ENCODE data around the gene PPFIBP1.

GRCh38 chr12:27551172-27551840 is 27.3 kb downstream of the PPFIBP1 start:
- no peak for TF ChIP-seq GATA2 (IDR thresholded peaks at IDR 0.05; ENCODE audit: low read depth, low read length)
- no peak for TF ChIP-seq GATA3 (IDR thresholded peaks at IDR 0.05; ENCODE audit: low read depth, low read length)
